Gastroesophageal sphincter (tissue), 4 donors: ENCODE results near the gene TAF12. TPM values are rescaled to one million over a fixed set of nuclear protein-coding genes. Genes with fewer than 3 reads are reported as not detected.
A peak's percentile ranks its signal among the peaks of the same experiment; 100 is the strongest.
"Not testable (repeated sequence)": the region's sequence is repeated elsewhere in the genome, so short reads cannot be mapped to it uniquely, and the experiment has no call there.

Source experiments
- ATAC-seq: fragments of 150-250 bp; one replicate; pipeline ENCODE4 v1.9.1; 2016; ENCODE audit warnings: mild to moderate bottlenecking, moderate library complexity
- H3K27ac ChIP-seq, 4 donors: fragments of 200-600 bp; sonication (generic) in 3 of 4; 1 replicate in 3 of 4; 2 replicates in 1 of 4; pipeline ENCODE4 v1.5.1; 2016 to 2019
- H3K27me3 ChIP-seq: fragments of 200-600 bp; sonication (generic); one replicate; pipeline ENCODE4 v1.5.1; 2019
- H3K36me3 ChIP-seq, 2 donors: fragments of 200-600 bp; sonication (generic); one replicate each; pipeline ENCODE4 v1.5.1; 2019; ENCODE audit warnings: control low read depth in 1 of 2
- H3K4me1 ChIP-seq, 3 donors: fragments of 200-600 bp; sonication (generic); 1 replicate in 2 of 3; 2 replicates in 1 of 3; pipeline ENCODE4 v1.5.1; 2016 to 2019; ENCODE audit warnings: control low read depth in 2 of 3
- H3K4me3 ChIP-seq, 2 donors: fragments of 200-600 bp; sonication (generic); one replicate each; pipeline ENCODE4 v1.5.1; 2019; ENCODE audit warnings: mild to moderate bottlenecking in 1 of 2, moderate library complexity in 1 of 2
- H3K9me3 ChIP-seq, 3 donors: fragments of 200-600 bp; sonication (generic); one replicate each; pipeline ENCODE4 v1.5.1; 2017 to 2019; ENCODE audit warnings: control low read depth in 2 of 3
- EP300 ChIP-seq: sonication (generic); formaldehyde crosslinking; IDR thresholded peaks from one replicate; pipeline ENCODE4 v1.6.1; 2017; ENCODE audit warnings: antibody characterized with exemption, mild to moderate bottlenecking
- POLR2A ChIP-seq, 2 donors: fragments of 450-650 bp; IDR thresholded peaks; one replicate each; pipeline ENCODE4 v1.6.1; 2017; ENCODE audit warnings: antibody characterized with exemption in 2 of 2, mild to moderate bottlenecking in 2 of 2, moderate library complexity in 1 of 2
- POLR2AphosphoS5 ChIP-seq: sonication (generic); formaldehyde crosslinking; IDR thresholded peaks from one replicate; pipeline ENCODE4 v1.6.1; 2017; ENCODE audit warnings: antibody characterized with exemption
- WGBS, 2 donors: methylation state at CpG; one replicate each; pipeline ENCODE4 v1.1.5; 2018; ENCODE audit warnings: low coverage in 1 of 2; 5-methylcytosine and 5-hydroxymethylcytosine counted together
- total RNA-seq, 4 donors: library from RNA; depleted of rRNA; stranded (reverse); fragments of >200 nt; gene quantifications; one replicate each; pipeline ENCODE4 v1.1.0, GENCODE V29; 2016
- TF ChIP-seq, protein P1 (sequence below), 4 experiments: fragments of 200-600 bp in 2 of 4; fragments of 450-650 bp in 2 of 4; sonication (generic) in 1 of 4; IDR thresholded peaks; one replicate each; pipeline ENCODE4 v1.5.1; 2017 to 2019; ENCODE audit warnings: antibody characterized with exemption in 4 of 4, mild to moderate bottlenecking in 2 of 4, moderate library complexity in 2 of 4

TAF12 gene
- total RNA-seq, 4 donors from 2014 or later = 12.4 to 22.3 (median 16.7) TPM

DNA sequence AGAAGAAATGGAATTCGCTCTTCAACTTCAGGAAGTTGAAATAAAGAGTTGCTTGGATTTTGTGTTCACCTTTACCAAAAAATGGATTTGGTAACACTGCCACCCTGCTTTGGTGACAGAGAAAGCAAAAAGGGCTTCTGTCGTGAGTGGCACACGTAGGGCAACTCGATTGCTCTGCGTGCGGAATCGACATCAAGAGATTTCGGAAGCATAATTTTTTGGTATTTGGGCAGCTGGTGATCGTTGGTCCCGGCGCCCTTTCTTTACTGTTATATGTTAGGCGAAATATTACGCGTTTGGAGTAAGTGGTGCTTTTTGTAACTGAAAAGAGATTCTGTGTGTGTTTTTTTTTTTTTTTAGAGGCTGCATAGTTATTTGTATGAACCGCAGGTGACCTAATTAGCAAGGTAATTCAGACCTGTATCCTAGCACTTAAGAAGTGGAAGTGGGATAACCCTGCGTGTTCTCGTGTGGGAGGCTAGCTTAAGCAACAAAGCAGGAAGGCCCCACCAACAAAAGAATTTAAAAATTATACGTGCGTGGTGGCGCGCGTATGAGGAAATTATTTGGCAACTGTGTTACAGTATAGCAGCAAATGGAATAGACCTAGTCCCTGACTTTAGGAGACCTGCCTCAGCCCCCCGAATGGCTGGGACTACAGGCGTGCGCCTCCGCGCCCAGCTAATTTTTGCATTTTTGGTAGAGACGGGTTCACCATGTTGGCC lies 5.8 kb upstream of the TAF12 start, which contains the start of gene RNU11:
RNU11 (plus strand) TSS at position 127 of the 725 bp plus-strand sequence.
- Histone ChIP-seq H3K4me1 (peaks cover 0 to 30% (median 9%) of the 10 kb centered on the region in 3 donors), H3K9me3 (no peaks in the 10 kb centered on the region), H3K27me3 (no peaks in the 10 kb centered on the region), H3K27ac (peak within 1 kb of the TSS; percentile 91 to 93 (median 92)), H3K36me3 (no peaks in the 10 kb centered on the region), H3K4me3 (peak within 1 kb of the TSS; percentile 36 to 50)
- TF ChIP-seq POLR2A (IDR thresholded peaks at IDR 0.05) = peak; percentile 99 to 100
- TF ChIP-seq, protein P1, sequence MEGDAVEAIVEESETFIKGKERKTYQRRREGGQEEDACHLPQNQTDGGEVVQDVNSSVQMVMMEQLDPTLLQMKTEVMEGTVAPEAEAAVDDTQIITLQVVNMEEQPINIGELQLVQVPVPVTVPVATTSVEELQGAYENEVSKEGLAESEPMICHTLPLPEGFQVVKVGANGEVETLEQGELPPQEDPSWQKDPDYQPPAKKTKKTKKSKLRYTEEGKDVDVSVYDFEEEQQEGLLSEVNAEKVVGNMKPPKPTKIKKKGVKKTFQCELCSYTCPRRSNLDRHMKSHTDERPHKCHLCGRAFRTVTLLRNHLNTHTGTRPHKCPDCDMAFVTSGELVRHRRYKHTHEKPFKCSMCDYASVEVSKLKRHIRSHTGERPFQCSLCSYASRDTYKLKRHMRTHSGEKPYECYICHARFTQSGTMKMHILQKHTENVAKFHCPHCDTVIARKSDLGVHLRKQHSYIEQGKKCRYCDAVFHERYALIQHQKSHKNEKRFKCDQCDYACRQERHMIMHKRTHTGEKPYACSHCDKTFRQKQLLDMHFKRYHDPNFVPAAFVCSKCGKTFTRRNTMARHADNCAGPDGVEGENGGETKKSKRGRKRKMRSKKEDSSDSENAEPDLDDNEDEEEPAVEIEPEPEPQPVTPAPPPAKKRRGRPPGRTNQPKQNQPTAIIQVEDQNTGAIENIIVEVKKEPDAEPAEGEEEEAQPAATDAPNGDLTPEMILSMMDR (IDR thresholded peaks at IDR 0.05) = no peak
- TF ChIP-seq EP300 = no peak
- TF ChIP-seq POLR2AphosphoS5 = peak; percentile 100
- 1 to 2% methylated on average over 18 to 27 of the region's 28 CpGs for WGBS, 2 donors
- ATAC-seq = peak; percentile 91

DNA sequence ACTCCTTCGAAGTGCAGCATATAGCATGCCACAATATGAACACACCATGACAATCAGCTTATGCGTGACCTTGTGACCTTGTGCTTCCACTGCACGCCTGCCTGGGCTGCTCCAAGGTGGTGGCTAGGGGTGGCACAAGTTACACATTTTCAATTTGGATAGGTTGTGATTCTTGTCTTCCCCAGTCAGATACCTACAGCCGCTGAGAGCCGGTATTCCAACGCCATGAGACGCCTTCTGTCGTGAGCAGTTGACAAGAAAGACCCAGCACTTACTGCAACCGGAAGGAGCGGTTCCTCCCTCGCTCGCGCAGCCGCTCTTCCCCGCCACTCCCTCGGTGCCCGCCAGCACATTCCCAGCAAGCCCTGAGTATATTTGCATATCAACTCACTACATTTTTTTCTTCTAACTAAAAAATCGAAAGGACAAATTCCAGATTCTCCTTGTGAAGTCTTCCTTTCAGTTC lies 5.2 kb upstream of the TAF12 start:
- no peaks in the 10 kb centered on the region for H3K36me3 ChIP-seq

DNA sequence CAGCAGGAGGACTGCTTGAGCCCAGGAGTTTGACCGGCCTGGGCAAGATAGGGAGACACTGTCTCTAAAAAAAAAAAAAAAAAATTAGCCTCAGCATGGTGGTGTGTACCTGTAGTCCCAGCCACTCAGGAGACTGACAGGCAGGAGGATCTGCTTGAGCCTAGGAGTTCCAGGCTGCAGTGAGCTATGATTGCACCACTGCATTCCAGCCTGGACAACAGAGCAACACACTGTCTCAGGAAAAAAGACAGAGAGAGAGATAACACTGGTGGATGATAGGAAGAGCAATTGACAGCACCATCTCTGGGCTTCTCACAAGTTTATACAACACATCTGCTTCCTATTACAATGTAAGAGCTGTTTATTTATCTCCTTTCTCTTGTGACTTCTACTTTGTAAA lies 3.2 kb upstream of the TAF12 start:
- no peak overlapping the region for H3K27ac ChIP-seq
- H3K27me3 ChIP-seq = no peaks in the 10 kb centered on the region
- no peak for ATAC-seq
- WGBS, 2 donors = 83% methylated on average over 1 of the region's 1 CpG; no CpG with 5 or more reads in 1 of the 2 donors
- H3K4me3 ChIP-seq = no peak overlapping the region
- TF ChIP-seq EP300 (no peak), POLR2A (IDR thresholded peaks at IDR 0.05) (no peak), POLR2AphosphoS5 (no peak)
- TF ChIP-seq, protein P1 (IDR thresholded peaks at IDR 0.05) = no peak
- H3K36me3 ChIP-seq = no peaks in the 10 kb centered on the region
- peaks cover 0 to 46% (median 17%) of the 10 kb centered on the region in 3 donors for H3K4me1 ChIP-seq
- no peaks in the 10 kb centered on the region for H3K9me3 ChIP-seq

More for the DNA sequence above, 5.2 kb upstream of the TAF12 start:
- H3K4me3 ChIP-seq = peak overlapping the region; percentile 36 to 50
- H3K27ac ChIP-seq = peak overlapping the region; percentile 91 to 93 (median 92)
- no peaks in the 10 kb centered on the region for H3K27me3 ChIP-seq
- H3K4me1 ChIP-seq = peaks cover 0 to 35% (median 9%) of the 10 kb centered on the region in 3 donors
- WGBS, 2 donors = 0 to 3% methylated on average over 16 to 18 of the region's 18 CpGs
- no peaks in the 10 kb centered on the region for H3K9me3 ChIP-seq
- peak; percentile 93 for ATAC-seq
- TF ChIP-seq POLR2AphosphoS5 = no peak
- TF ChIP-seq, protein P1 (IDR thresholded peaks at IDR 0.05) = peak in 1 of 4 experiments; percentile 3

DNA sequence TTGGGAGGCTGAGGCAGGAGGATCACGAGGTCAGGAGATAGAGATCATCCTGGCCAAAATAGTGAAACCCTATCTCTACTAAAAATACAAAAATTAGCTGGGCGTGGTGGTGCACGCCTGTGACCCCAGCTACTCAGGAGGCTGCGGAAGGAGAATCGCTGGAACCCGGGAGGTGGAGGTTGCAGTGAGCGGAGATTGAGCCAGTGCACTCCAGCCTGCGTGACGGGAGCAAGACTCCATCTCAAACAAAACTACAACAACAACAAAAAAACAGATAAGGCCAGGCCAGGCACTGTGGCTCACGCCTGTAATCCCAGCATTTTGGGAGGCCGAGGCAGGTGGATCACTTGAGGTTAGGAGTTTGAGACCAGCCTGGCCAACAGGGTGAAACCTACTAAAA lies 2.5 kb upstream of the TAF12 start:
- H3K36me3 ChIP-seq, H3K27me3 ChIP-seq, H3K27ac ChIP-seq, ATAC-seq, H3K4me3 ChIP-seq, H3K9me3 ChIP-seq: not testable (repeated sequence)
- WGBS, 2 donors = 93% methylated on average over 7 of the region's 11 CpGs; no CpG with 5 or more reads in 1 of the 2 donors
- H3K4me1 ChIP-seq = peaks cover 0 to 52% (median 17%) of the 10 kb centered on the region in 3 donors

DNA sequence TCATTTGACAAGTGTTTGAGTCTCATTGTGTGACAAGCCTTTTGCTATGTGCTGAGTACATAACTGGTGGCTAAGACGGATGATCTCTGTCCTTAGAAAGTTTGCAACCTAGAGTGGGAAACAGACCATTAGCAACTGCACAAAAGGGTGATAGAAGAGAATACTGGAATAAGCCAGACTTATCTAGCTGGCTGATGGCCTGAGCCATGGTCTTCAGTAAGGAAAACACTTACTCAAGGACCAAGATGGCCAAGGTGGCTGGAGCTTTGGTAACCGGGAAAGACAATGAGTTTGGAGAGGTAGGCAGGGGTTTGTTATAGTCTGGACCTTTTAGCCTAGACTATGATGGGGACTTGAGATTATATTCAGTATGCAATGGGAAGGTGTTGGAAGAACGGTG lies 1.6 kb upstream of the TAF12 start:
- WGBS, 2 donors = 63 to 77% methylated on average over 3 of the region's 3 CpGs
- ATAC-seq = no peak
- TF ChIP-seq POLR2A (IDR thresholded peaks at IDR 0.05) (no peak), EP300 (no peak), POLR2AphosphoS5 (no peak)
- TF ChIP-seq, protein P1 (IDR thresholded peaks at IDR 0.05) = no peak
- Histone ChIP-seq H3K27ac (peak overlapping the region in 3 of 4 donors; percentile 86 to 92 (median 90)), H3K36me3 (no peaks in the 10 kb centered on the region), H3K4me3 (no peak overlapping the region), H3K9me3 (no peaks in the 10 kb centered on the region), H3K27me3 (no peaks in the 10 kb centered on the region), H3K4me1 (peaks cover 0 to 61% (median 17%) of the 10 kb centered on the region in 3 donors)
